ENCODE measurements around the gene TRAPPC10.

DNA sequence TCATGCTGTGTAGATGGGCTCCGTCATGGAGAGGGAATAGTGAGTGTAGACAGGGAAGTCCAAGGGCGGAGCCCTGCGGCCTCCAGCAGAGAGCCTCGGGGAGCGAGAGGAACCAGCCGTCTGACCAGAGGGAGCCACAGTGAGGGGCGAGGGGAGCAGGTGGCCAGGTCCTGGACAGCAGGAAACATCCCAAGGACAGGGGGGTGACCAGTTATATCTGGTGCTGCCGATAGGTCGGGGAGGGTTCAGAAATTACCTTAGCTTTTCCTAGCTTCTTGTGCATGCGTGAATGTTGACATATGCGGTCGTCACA lies 46.5 kb downstream of the TRAPPC10 start:
- TF ChIP-seq YY1 (IDR thresholded peaks at IDR 0.05; ENCODE audit: insufficient read depth, insufficient read length) (no peak), ZNF274 (IDR thresholded peaks at IDR 0.05; ENCODE audit: low read depth, low read length) (no peak), SUZ12 (IDR thresholded peaks at IDR 0.05; ENCODE audit: extremely low read depth, insufficient read depth, insufficient read length) (no peak)

All from NT2/D1 (cell line).